CD4-positive, alpha-beta T cell treated with Interleukin-6 at 100 ng/mL for 8 hours (primary cell): ENCODE measurements around the gene AP2B1.

Experiments
- DNase-seq: peaks from one replicate; pipeline ENCODE4 v3.0.0-alpha.2; 2020; ENCODE audit warnings: mixed read lengths, low spot score

Gene AP2B1

DNA sequence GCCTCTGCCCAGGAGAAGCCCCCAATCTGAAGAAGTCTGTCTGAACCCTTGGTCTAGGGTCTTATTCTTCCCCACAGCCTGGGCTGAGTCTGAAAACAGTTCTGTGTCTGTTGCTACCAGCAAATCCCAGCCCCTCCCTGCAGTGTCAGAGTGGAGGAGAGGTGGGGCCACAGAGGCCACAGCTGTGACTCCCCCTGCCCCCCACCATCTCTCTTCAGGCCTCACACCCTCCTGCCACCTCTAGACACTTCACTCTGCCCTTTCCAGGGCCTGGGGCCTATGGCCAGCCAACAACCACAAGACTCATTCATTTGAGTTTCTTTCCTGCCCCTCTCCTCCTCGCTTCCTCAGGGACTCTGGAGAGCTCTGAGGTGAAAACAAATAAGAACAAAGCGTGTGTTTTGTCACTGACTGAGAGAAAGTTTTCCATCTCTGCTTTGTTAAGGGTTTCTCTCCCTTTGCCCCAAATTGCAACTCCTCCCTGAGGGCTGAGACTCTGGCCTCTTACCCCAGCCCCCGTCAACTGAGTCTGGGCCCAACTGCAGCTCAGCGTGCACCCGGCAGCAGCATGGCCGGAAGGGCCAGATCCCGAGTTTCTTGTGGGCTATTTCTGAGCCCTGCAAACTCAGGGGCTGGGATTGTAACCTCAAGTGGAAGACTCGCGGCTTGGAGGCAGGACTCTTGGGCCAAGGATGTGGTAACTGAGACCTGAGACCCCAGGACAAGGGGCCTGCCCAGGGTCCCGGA lies 186.7 kb downstream of the AP2B1 start:
- DNase-seq, result no peak

GRCh38 chr17:35774499-35774898 lies 187.4 kb downstream of the AP2B1 start:
- DNase-seq, result no peak

DNA sequence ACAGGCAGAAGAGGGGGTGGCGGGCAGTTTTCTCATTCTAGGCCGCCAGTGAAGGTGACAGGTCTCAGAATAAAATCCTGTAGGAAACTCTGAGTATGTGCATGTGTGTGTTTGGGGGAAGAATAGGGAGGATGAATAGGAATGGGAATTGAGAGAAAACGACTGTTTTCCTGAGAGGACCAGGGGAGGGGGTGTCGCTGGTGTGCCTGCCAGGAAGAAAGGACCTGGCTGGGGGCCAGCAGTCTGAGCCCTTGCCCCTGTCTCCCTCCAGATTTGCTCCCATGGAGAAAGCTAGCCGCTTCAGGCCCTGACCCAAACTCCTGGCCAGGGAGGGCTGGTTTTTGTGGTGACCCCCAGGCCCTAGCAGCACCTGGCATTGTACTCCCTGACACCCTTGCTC lies 187.9 kb downstream of the AP2B1 start:
- DNase-seq, result no peak

- no peak for DNase-seq
Observed at GRCh38 chr17:35775583-35775982, 188.5 kb downstream of the AP2B1 start.
